C4-2B (cell line): ENCODE results near the gene PSMG4.

Experiments used
- CTCF ChIP-seq: fragments of 450-650 bp; conservative IDR thresholded peaks from 2 replicates; pipeline ENCODE4 v1.5.1; 2017; ENCODE audit warnings: mild to moderate bottlenecking
- ZFX ChIP-seq: fragments of 450-650 bp; IDR thresholded peaks from 2 replicates; pipeline ENCODE4 v1.6.1; 2017

GRCh38 chr6:3270258-3270657, 11.5 kb downstream of the PSMG4 start:
- TF ChIP-seq CTCF: no peak
- no peak for TF ChIP-seq ZFX
